RWPE2 (cell line): ENCODE results near the gene CCDC8.

Experiments
- ATAC-seq: fragments of 200-7000 bp; cut with Tn5 transposase; 3 replicates; pipeline ENCODE4 v1.9.1; 2021; ENCODE audit warnings: low read depth
- DNase-seq: peaks from one replicate; pipeline ENCODE4 v3.0.0-alpha.2; 2020; ENCODE audit warnings: low spot score
- H3K27ac ChIP-seq: fragments of 450-650 bp; 2 replicates; pipeline ENCODE4 v1.5.1; 2017; ENCODE audit warnings: mild to moderate bottlenecking; ENCODE audit not compliant: poor library complexity, severe bottlenecking
- H3K27me3 ChIP-seq: fragments of 250-450 bp; sonication (Bioruptor Pico); 2 replicates; pipeline ENCODE4 v1.5.1; 2021; ENCODE audit warnings: mild to moderate bottlenecking, moderate library complexity; ENCODE audit not compliant: insufficient read depth, poor library complexity, severe bottlenecking
- H3K36me3 ChIP-seq: fragments of 250-450 bp; sonication (Bioruptor Pico); 2 replicates; pipeline ENCODE4 v1.5.1; 2020; ENCODE audit warnings: low read depth, mild to moderate bottlenecking, moderate library complexity
- H3K4me1 ChIP-seq: fragments of 250-450 bp; sonication (Bioruptor Pico); 2 replicates; pipeline ENCODE4 v1.5.1; 2021; ENCODE audit warnings: mild to moderate bottlenecking, moderate library complexity; ENCODE audit not compliant: insufficient read depth, poor library complexity, severe bottlenecking
- H3K4me3 ChIP-seq: fragments of 250-450 bp; sonication (Bioruptor Pico); 2 replicates; pipeline ENCODE4 v1.5.1; 2021; ENCODE audit warnings: mild to moderate bottlenecking, moderate library complexity; ENCODE audit not compliant: severe bottlenecking
- H3K9me3 ChIP-seq: fragments of 250-450 bp; sonication (Bioruptor Pico); 2 replicates; pipeline ENCODE4 v1.5.1; 2021; ENCODE audit warnings: mild to moderate bottlenecking, moderate library complexity; ENCODE audit not compliant: severe bottlenecking
- CTCF ChIP-seq: fragments of 450-650 bp; IDR thresholded peaks from one replicate; pipeline ENCODE4 v1.5.1; 2017; ENCODE audit warnings: mild to moderate bottlenecking, moderate library complexity; ENCODE audit not compliant: poor library complexity, severe bottlenecking

The CCDC8 gene

DNA sequence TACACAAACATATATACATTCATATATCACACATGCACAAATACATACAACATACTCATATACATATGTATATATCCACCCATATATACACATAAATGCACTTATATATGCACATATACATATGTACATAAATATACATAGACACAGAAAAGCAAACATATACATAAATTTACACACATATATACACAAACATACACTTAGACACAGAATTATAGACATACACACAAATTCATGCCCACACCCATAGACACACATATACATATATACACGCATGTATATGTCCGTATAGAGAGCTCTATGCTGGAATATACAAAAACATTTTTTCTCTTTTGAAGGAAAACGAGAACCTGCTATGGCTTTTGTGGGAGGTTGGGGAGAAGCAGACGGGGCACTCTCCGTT is 37.4 kb upstream of the CCDC8 start:
- no peak for ATAC-seq

GRCh38 chr19:46449228-46449627 is 35.9 kb upstream of the CCDC8 start:
- TF ChIP-seq CTCF = no peak
- H3K4me1 ChIP-seq = peaks cover 24% of the 10 kb centered on the region
- H3K27ac ChIP-seq = no peak overlapping the region
- no peak overlapping the region for H3K4me3 ChIP-seq
- DNase-seq = no peak
- H3K9me3 ChIP-seq = no peaks in the 10 kb centered on the region
- no peaks in the 10 kb centered on the region for H3K36me3 ChIP-seq
- H3K27me3 ChIP-seq = no peaks in the 10 kb centered on the region
- no peak for ATAC-seq

More for the DNA sequence above, 37.4 kb upstream of the CCDC8 start:
- no peak overlapping the region for H3K4me3 ChIP-seq
- peaks cover 26% of the 10 kb centered on the region for H3K4me1 ChIP-seq
- H3K27ac ChIP-seq = peak overlapping the region; percentile 68
- no peaks in the 10 kb centered on the region for H3K9me3 ChIP-seq
- TF ChIP-seq CTCF = no peak
- H3K27me3 ChIP-seq = no peaks in the 10 kb centered on the region
- no peaks in the 10 kb centered on the region for H3K36me3 ChIP-seq
- no peak for DNase-seq

- H3K4me1 ChIP-seq = peaks cover 18% of the 10 kb centered on the region
- DNase-seq = no peak
- TF ChIP-seq CTCF = no peak
- H3K36me3 ChIP-seq = no peaks in the 10 kb centered on the region
- ATAC-seq = no peak
- H3K27ac ChIP-seq = no peak overlapping the region
- no peaks in the 10 kb centered on the region for H3K9me3 ChIP-seq
- H3K4me3 ChIP-seq = no peak overlapping the region
- no peaks in the 10 kb centered on the region for H3K27me3 ChIP-seq
Observed at GRCh38 chr19:46448601-46449000, 35.2 kb upstream of the CCDC8 start.

DNA sequence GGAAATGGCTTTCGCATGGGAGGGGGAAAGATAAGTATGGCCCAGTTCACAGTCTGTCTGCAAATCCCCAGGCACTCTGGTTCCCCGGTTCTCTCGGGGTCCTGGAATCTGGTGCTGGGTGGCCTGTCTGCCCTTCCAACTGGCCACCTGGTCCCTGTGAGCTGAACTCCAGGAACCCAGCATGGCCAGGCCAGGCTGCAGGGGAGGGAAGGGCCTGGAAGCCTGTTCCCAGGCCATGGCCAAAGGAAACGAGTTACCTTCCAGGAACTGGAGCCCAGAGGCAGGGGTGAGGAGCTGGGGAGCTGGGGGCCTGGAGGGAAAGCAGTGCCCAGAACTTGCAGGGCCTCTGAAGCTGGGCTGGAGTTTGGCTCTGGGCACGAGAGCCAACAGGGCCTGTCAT is 34.5 kb upstream of the CCDC8 start:
- H3K4me1 ChIP-seq = peaks cover 20% of the 10 kb centered on the region
- ATAC-seq (no peak), DNase-seq (no peak)
- no peaks in the 10 kb centered on the region for H3K9me3 ChIP-seq
- no peak overlapping the region for H3K4me3 ChIP-seq
- TF ChIP-seq CTCF = no peak
- no peaks in the 10 kb centered on the region for H3K27me3 ChIP-seq
- H3K36me3 ChIP-seq = no peaks in the 10 kb centered on the region
- no peak overlapping the region for H3K27ac ChIP-seq

- DNase-seq = no peak
Observed at GRCh38 chr19:46447006-46447405, 33.6 kb upstream of the CCDC8 start.

More at GRCh38 chr19:46447006-46447405, 33.6 kb upstream of the CCDC8 start:
- TF ChIP-seq CTCF = no peak
- Histone ChIP-seq H3K4me3 (no peak overlapping the region), H3K36me3 (no peaks in the 10 kb centered on the region), H3K27ac (no peak overlapping the region), H3K4me1 (peaks cover 28% of the 10 kb centered on the region), H3K27me3 (no peaks in the 10 kb centered on the region), H3K9me3 (no peaks in the 10 kb centered on the region)
- no peak for ATAC-seq
